ENCODE measurements around the gene PYGM.

PYGM gene

DNA sequence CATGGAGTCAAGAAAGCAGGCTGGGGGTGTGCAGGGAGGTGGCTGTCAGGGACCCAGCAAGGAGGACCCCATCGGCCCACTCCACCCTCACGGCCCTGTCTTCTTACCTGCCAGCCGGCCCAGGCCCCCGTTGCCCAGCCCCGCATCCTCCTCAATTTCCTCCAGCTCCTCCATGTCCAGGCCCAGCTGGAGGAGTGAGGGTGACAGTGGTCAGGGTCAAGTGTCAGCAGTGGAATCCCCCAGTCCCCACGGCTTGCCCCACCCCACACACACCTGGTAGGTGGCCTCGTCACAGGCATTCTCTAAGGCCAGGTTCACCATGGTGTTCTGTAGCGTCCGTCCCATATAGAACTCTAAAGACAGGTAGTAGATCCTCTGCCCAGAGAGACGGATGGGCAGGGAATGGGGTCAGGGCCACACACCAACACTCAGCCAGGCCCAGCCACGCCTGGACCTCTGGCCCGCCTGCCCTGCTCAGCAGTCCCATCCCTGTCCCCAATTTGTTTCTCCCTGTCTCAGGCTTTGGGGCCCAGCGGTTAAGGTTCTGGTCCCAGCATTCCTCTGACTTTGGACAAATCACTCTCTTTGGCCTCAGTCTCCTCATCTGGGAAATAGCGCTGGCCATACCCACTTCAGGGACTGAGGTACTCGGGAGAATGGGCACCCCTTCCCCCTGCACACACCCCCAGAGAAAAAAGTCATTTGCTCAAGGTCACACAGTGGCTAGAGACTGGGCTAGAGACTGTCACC, 1.3 kb downstream of the PYGM start:
- TF ChIP-seq POLR2A (IDR thresholded peaks at IDR 0.05; ENCODE audit: low read length) = no peak
- no peak for TF ChIP-seq GATA1 (IDR thresholded peaks at IDR 0.05; ENCODE audit: low read depth, low read length)
- no peak for DNase-seq

DNA sequence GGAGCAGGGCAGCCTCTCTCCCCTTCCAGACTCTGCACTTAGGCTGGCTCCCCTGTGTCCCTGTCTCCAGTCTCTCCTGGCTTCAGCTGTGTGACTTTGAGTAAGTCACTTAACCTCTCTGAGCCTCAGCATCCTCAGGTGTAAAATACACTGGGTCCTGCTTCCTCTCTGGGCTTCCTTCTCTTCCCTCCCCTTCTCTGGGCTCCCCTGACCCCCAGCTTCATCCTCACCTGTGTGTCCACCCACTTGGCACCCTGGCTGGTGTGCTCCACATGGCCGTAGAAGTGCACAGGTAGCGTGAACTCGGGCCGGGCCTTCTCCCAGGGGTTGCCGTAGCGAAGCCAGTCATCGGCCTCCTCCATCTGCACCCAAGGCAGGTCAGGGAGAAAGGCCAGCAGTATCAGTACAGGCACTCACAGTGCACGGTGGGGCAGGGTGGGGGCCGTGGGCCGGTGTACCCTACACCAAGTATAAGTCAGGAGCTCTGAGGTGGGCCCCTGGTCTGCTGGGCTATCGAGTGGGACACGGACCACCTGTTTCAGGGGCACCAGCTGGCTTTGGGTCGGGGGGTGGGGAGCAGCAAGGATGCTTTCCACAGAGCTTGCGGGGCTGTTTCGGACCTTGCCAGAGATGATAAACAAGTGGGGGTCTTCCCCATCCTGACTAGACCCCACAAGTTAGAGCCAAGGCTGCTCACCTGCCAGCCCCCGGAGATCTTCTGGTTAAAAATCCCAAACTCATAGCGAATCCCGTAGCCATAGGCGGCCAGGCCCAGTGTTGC, 2.0 kb downstream of the PYGM start:
- TF ChIP-seq GATA1 (IDR thresholded peaks at IDR 0.05; ENCODE audit: low read depth, low read length) (no peak), POLR2A (IDR thresholded peaks at IDR 0.05; ENCODE audit: low read length) (no peak)
- no peak for DNase-seq

DNA sequence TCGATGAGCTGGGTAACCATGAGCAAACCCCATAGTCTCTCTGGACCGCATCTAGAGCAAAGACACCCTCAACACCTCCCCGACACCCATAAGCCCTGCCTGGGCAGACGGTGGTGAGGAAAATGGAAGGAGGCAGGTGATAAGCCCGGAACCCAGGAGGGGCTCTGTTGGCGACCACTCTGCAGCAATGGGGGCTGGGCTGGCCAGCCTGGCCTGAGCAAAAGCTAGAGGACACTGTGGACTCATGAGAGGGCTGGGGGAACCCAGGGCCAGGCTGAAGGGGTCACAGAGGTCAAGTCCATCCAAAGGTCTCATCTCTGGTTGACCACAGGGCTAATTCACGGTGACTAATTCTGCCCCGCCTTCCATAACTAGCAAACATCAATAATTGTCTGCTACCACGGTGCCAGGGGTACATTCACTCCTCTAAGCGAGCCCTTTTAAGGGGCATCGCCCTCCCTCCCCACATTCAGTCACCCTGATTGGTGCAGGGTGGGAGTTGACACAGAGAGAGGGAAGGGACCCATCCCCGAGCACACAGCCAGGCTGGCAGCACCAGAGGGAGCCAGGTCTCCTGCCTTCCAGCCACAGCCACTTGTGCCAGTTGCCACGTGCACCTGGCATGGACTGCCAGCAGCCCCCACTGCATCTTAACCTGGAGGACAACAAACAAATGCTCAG, 4.0 kb downstream of the PYGM start:
- no peak for TF ChIP-seq POLR2A (IDR thresholded peaks at IDR 0.05; ENCODE audit: low read length)
- DNase-seq = no peak

DNA sequence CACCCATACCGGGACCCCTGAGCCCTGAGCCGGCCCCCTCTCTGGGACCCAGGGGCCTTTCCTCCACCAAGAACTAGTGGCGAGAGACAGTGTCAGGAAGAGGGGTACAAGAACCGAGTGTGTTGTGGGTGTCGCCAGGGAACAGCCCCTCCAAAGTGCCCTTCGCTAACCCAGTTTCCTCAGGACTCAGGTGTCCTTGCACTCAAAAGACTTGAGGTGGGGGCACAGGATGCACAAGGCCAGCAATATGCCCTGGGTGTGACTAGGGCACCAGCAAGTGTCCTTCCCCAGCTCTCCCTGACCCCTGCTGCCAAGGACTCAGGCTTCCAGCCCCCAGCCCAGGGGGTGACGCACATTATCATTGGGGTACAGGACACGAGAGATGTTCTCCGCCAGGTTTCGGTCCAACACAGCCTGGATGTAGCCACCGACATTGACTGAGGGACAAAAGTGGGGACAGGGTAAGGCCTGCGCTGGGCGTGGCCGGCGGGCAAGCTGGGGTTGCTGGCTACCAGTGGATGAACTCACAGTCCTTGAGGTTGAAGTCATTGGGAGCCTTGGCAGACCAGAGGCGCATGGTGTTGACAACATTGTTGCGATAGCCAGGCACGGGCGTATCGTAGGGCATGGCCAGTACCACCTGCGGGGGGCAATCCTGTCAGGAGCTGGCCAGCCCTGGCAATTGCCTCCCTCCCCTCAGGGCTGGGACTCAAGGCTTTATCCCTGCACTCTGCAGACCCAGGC, 4.7 kb downstream of the PYGM start:
- DNase-seq = no peak
- TF ChIP-seq GATA1 (IDR thresholded peaks at IDR 0.05; ENCODE audit: low read depth, low read length) (no peak), POLR2A (IDR thresholded peaks at IDR 0.05; ENCODE audit: low read length) (no peak)

DNA sequence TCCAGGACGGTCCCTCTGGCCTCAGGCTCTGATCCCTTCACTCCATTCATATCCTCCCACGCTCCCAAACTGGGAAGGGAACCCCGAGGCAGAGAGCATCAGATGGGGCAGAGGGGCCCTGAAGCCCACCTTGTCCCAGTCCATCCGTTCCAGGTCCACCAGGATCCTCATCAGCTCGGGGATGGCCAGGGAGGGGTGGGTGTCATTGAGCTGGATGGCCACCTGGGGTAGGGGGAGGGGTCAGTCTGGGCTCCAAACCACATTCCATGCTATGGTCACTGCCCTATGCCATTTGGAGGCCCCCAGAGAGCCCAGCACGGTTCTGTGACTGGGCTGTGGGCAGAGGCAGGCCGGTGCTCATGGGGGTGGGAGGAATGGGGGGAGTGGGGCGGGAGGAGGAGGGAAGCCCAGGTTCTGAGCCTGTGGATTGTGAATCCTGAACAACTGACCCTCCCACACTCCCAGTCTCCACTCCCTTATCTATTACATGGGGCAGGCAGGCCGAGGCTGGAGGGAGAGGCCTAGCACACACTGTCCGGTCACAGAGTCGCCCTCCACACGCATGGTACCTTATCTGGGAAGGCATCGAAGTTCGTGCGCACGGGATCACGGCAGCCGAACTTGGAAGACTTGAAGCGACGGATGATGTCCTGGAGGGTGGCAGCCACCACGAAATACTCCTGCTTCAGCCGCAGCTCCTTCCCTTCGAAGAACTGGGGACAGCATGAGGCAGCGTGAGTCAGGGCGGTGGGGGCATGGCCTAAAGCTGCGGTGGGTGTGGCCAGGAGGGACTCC, 5.5 kb downstream of the PYGM start:
- TF ChIP-seq GATA1 (IDR thresholded peaks at IDR 0.05; ENCODE audit: low read depth, low read length) (no peak), POLR2A (IDR thresholded peaks at IDR 0.05; ENCODE audit: low read length) (no peak)
- no peak for DNase-seq

DNA sequence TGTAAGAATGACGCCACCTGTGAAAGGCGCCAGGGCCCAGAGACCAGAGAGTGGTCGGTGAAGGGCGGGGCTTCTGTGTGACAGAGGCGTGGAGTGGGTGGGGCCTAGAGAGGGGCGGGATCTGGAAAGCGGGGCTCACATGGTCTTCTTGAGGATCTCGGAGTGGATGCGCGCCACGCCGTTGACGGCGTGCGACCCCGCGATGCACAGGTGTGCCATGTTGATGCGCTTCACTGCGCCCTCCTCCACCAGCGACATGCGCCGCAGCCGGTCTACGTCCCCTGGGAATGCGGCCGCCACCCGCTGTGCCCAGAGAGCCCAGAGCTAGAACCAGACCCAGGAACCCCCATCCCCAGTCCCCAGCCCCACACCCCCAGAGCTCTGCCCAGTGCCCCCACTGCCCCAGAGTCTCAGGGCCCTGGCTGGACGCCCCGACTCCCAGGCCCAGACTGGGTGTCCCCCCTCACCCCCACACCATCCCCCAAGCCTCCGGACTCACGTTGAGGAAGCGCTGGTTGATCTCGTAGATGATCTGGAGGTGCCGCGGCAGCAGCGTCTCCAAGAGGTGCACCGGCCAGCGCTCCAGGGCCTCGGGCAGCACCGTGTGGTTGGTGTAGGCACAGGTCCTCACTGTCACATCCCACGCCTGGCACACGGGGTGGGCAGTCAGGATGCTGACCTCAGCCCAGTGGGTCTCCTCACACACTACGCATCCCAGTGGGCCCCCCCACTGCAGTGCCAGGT, 6.2 kb downstream of the PYGM start:
- TF ChIP-seq GATA1 (IDR thresholded peaks at IDR 0.05; ENCODE audit: low read depth, low read length) = no peak
- no peak for DNase-seq

DNA sequence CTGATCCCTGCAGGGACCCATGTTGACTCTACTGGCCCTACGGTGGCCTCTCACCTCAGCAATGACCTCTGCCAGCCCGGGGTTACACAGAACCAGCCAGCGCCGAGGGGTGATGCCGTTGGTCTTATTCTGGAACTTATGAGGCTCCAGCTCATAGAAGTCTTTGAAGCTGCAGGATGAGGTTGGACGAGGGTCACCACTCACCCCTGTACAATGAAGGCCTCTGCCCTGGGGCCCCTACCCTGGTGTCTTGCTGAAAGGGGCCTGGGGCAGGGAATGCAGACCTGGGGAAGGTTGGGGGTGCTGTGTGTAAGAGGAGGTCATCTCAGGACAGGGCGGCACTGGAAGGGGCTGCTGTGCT, 6.8 kb downstream of the PYGM start:
- TF ChIP-seq GATA1 (IDR thresholded peaks at IDR 0.05; ENCODE audit: low read depth, low read length) (no peak), POLR2A (IDR thresholded peaks at IDR 0.05; ENCODE audit: low read length) (no peak)
- DNase-seq = no peak

DNA sequence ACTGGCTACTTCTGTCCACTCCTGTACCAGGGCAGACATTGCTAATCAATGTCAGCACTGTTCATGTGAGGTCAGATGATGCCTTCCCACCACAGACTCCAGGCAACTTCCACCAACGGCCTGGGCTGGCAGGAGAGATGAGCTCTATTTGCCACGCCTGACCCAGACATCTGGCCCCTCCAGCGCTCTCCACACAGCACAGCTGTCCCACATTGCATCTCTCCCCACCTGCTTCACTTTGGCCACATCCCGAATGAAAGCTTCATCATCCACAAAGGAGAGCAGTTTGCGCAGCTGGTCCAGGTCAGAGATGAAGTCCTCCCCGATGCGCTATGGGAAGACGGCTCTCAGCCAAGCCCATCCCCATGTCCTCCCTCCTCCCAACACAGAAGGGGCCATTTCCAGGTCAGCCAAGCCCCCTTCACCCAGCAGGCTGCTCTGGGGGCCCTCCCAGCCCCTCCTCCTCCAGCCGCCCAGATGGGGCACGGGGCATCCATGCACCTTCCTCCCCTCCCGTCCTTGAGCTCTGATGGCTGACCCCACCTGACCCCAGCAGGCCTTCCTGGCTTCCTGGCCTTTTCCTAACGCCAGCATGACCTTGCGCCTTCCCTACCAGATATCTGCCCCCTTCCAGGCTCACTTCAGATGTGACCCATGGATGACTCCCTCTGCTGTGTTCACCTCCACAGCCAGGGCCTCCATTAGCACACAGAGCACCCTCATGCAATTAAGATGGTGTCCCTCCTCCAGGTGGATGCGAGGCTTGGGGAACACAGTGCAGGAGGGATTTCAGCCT, 7.4 kb downstream of the PYGM start:
- TF ChIP-seq POLR2A (IDR thresholded peaks at IDR 0.05; ENCODE audit: low read length) (no peak), GATA1 (IDR thresholded peaks at IDR 0.05; ENCODE audit: low read depth, low read length) (no peak)
- DNase-seq = no peak

DNA sequence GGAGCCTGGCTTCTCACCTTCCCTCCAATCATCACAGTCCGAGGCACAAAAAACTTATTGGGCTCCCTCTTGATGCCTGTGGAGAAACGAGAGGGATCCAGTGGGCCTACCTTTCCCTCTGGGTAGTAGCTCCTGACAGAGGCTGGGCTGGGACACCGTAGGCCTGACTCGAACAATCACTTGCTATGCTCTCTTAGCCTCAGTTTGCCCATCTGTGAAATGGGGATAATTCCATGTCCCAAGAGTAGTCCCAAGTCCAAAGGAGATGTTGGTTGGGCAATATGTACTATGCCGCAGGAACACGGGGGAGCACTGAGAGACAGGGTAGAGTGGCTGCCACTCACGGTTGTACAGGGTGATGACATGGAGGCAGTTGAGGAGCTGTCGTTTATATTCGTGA, 8.2 kb downstream of the PYGM start:
- TF ChIP-seq POLR2A (IDR thresholded peaks at IDR 0.05; ENCODE audit: low read length) (no peak), GATA1 (IDR thresholded peaks at IDR 0.05; ENCODE audit: low read depth, low read length) (no peak)
- no peak for DNase-seq

DNA sequence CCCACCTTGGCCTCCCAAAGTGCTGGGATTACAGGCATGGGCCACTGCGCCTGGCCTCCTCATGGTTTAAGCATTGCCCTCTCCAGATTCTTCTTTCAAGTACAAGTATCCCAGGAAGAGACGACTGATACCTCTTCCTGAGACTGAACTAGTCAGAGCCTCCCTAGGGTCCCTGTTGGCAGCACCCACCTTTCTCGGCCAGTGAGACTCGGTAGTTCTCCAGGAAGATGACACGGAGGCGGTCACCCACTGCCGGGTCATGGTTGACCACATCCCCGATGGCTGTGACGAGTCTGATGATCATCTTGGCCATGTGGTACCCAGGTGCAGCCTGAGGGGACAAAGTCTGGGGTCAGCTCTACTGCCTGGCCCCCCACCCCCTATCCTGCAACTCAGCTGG, 8.6 kb downstream of the PYGM start:
- DNase-seq = no peak
- no peak for TF ChIP-seq POLR2A (IDR thresholded peaks at IDR 0.05; ENCODE audit: low read length)
- TF ChIP-seq GATA1 (IDR thresholded peaks at IDR 0.05; ENCODE audit: low read depth, low read length) = no peak

DNA sequence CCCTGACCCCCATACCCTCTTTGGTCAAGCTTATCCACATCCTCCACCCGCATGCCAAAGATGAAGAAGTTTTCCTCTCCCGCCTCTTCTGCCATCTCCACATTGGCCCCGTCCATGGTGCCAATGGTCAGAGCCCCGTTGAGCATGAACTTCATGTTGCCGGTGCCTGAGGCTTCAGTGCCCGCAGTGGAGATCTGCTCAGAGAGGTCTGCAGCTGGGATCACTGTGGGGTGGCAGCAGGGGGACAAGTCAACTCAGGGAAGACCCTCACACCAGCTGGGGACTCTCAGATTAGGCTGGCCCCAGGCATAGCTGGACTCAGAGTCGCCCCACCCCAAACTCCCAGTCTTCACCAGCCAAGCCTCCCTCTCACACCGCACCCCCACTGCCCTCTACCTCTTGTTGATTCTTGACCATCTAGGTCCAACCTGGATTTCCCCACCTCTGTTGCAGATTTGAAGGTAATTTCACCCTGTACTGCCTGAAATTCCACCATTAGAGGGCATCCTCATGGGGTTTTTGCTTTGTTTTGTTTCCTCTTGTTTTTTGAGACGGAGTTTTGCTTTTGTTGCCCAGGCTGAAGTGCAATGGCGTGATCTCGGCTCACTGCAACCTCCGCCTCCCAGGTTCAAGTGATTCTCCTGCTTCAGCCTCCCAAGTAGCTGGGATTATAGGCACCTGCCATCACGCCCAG, 9.3 kb downstream of the PYGM start:
- TF ChIP-seq POLR2A (IDR thresholded peaks at IDR 0.05; ENCODE audit: low read length) = no peak
- TF ChIP-seq GATA1 (IDR thresholded peaks at IDR 0.05; ENCODE audit: low read depth, low read length) = no peak
- DNase-seq = no peak

All from erythroblast (primary cell).